Right kidney (tissue), 1 donor: ENCODE data around the gene MYORG.
"Not testable (repeated sequence)": the region's sequence is repeated elsewhere in the genome, so short reads cannot be mapped to it uniquely, and the experiment has no call there.

Experiments used
- DNase-seq: peaks from one replicate; pipeline ENCODE4 v3.0.0-alpha.2; 2016

Gene MYORG

DNA sequence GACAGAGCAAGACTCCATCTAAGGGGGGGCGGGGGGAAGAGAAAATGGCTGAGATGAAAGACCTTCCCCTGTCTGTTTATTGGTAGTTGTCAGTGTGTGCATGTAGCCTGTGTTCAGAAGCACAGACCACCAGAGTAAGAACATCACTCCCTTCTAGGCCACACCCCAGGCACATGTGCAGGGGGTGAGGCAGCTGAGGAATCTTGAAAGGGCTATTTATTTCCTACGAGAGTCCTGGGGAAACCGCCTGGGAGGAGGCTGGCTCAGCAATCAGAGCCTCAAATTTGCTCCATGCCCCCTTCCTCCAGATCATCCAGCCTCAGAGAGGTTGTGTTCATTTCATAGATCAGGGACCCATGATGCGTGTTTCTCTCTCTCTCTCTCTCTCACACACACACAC, 7.1 kb downstream of the MYORG start:
- no peak for DNase-seq

DNA sequence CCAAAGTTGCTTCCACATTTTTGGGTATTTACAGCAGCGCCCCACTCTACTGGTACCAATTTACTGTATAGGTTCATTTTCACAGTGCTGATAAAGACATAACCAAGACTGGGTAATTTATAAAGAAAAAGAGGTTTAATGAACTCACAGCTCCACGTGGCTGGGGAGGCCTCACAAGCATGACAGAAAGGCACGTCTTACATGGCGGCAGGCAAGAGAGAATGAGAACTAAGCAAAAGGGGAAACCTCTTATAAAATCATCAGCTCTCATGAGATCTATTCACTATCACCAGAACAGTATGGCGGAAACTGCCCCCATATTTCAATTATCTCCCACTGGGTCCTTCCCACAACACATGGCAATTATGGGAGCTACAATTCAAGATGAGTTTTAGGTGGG, 7.9 kb downstream of the MYORG start:
- DNase-seq, result not testable (repeated sequence)

DNA sequence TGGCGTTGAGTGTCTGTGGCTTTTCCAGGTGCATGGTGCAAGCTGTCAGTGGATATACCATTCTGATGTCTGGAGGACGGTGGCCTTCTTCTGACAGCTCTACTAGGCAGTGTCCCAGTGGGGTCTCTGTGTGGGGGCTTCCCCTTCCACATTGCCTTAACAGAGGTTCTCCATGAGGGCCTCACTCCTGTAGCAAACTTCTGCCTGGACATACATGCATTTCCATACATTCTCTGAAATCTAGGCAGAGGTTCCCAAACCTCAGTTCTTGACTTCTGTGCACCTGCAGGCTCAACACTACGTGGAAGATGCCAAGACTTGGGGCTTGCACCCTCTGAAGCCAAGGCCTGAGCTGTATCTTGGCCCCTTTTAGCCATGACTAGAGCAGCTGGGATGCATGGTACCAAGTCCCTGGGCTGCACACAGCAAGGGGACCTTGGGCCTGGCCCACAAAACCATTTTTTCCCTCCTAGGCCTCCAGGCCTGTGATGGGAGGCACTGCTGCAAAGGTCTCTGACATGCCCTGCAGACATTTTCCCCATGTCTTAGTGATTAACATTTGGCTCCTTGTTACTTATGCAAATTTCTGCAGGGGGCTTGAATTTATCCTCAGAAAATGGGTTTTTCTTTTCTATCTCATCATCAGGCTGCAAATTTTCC, 8.8 kb downstream of the MYORG start:
- DNase-seq, result not testable (repeated sequence)

DNA sequence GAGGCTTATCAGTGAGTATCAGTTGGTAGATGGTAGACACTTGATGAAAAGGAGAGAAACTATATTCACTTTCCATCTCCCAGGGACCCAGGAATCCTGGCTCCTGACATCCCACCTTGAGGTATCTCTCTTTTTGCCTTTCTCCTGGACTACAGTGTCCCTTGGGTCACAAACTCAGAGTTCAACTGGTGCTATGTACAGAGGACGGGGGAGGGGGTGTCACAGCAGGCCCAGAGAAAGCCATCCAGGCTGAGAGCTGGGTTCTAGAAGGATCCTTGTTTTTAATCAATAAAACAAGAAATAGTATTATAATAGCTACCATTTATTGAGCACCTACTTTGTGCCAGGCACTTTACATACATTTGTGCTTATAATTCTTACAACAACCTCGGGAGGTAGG, 10.3 kb downstream of the MYORG start:
- DNase-seq, result no peak

DNA sequence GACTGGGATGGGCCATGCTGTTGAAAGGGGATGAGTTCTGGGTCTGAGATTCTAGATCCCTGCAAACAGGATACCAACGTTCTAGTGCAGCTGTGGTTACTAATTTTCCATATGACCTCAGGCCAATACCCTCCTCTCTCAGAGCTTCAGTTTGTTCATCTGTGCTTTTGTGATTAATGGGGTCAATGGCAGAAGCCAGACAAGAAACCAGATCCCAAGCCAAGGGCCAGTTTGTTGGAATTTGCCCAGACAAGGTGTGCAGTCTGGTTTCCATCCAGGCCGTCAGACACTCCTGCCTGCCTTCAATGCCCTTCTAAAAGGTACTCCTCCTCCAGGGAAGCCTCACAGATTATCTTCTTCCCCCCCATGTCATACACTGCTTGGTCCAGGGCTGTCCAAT, 11.4 kb downstream of the MYORG start:
- no peak for DNase-seq

DNA sequence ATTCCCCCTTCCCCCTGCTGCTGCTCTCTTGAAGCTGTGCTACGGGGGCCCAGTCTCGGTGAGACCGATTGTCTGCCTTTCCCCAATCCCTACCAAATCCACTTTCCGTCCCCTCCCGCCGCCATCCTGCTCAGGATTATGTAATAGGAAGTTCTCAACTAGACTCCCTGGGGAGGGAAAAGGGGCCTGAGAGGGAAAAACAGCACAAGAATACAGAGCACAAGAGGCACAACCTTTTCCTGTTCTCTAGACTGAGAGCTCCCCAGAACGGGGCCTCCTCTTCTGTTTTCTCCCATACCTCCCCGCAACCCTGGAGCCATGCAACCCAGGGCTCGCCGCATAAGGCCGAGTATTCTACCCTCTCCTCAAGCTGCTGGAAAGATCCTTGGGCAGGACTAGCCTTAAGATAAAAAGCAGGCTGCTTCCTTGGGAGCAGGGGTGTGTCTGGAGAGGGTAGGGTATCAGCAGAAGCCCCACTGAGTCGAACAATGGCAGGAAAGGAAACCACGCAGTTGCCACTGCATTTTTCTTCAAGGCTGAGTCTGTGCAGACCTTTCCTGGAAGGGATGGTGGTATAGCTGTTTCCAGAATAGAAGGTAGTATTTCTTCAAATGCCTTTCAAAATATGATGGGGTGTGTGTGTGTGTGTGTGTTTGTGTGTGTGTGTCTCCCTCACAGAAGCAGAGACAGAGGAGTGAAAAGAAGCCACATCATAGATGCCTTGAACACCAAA, 12.9 kb downstream of the MYORG start:
- DNase-seq, result no peak

DNA sequence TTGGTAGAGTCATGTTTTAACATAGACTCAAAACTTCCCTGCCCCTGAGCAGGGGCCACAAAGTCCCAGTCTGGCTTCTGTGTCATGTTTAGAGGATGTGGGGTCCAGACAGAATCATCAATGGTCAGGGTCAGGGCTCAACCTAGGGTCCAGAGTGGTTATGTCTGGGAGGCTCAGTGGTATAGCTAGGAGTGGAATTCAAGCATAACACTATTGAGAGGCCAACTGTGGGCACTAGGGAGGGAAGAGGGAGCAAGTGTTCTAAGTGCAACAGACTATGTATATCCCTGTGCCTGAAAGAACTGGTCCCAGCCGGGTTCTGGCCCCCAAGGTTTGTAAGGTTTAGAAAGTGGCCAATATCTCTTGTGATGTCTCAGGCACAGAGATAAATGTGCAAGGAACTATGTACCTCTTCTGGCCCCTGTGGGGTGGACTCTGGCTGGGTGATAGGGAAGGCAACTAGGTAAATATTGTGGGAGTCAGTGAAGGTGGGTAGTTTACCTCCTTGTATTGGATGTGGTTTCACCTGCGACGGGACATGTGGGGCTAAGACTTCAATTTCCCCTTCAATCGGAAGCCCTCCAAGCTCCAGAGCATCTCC, 14.0 kb downstream of the MYORG start:
- DNase-seq, result no peak

DNA sequence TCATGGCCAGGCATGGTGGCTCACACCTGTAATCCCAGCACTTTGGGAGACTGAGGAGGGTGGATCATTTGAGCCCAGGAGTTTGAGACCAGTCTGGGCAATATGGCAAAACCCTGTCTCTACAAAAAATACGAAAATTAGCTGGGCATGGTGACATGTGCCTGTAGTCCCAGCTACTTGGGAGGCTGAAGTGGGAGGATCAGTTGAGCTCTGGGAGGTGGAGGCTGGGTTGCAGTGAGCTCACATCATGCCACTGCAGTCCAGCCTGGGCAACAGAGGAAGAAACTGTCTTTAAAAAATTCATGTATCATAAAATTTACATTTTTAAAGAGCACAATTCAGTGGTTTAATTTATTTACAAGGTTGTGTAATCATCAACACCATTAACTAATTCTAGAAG, 23.7 kb downstream of the MYORG start:
- not testable (repeated sequence) for DNase-seq

DNA sequence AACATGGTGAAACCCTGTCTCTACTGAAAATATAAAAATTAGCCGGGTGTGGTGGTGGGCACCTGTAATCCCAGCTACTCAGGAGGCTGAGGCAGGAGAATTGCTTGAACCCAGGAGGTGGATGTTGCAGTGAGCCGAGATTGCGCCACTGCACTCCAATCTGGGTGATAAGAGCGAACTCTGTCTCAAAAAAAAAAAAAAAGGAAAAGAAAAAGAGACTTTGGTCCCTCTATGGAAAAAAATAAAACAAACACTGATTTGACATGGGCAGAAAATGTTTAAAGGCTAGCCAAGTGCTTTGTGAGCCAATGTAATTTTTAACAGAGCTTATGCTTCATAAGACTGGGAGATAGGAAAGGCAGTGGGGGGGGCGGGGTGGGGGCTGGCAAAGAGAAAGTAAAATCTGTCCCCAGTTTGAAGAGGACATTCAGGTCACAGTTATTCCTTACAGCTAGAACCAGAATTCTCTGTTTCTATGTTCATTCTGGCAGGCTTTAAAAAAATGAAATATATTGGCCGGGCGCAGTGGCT, 24.5 kb downstream of the MYORG start:
- not testable (repeated sequence) for DNase-seq

DNA sequence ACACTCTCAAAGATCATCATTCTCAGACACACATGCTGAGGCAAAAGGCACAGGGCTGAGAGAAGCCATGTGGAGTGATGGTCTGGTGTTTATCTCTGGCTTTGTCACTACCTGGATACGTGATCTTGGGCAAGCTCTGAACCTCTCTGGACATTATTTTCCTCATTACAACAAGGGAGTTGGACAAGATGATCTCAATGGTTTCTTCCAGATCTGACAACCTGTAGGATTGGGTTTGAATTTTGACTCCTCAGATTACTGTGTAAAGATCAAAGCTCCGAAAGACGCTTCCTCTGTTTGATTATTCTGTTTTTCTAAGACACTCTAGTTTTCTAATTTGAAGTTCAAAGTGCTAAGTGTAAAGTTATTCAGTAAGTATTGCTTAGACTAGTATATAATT, 27.4 kb downstream of the MYORG start:
- DNase-seq, result no peak

DNA sequence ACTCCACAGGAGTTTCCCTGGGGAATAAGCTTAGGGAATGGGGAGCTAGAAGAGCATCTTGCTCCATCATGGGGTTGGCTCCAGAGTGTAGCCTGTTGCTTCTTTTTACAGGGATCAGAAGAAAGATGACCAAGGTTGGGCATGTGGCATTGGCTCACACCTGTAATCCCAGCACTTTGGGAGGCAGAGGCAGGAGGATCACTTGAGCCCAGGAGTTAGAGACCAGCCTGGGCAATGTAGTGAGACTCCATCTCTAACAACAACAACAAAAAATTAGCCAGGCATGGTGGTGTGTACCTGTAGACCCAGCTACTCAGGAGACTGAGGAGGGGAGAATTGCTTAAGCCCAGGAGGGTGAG, 28.9 kb downstream of the MYORG start:
- no peak for DNase-seq

DNA sequence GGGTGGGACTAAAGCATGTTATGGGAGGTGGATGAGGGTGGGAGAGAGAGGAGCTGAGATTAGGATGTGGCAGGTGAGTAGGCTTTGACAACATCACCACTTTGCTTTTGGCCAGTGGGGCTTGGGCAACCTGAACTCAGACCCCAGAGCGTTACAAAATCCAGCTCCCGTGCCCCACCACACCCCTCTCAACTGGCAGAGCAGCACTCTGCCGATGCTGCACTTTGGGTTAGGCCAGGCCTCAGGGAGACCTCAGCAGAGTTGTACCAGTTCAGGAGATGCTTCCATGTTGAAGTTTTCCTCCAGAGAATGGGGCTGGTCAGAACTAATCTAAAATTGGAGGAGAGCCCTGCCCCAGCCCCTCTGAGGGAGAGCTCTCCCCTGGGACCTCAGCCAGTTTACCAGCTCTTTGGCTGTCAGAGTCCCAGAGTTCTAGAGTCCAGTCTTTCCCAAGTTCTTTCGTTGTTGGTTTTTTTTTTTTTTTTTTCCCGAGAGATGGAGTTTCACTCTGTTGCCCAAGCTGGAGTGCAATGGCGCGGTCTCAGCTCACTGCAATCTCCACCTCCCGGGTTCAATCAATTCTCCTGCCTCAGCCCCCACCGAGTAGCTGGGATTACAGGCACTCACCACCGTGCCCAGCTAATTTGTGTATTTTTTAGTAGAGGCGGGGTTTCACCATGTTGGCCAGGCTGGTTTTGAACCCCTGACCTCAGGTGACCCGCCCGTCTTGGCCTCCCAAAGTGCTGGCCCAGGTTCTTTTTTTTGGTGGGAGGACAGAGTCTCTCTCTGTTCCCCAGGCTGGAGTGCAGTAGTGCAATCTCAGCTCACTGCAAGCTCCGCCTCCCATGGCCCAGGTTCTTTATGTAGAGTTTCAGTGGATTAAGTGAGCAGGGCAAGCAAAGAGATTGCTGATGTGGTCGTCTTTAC, 29.6 kb downstream of the MYORG start:
- DNase-seq, result no peak

DNA sequence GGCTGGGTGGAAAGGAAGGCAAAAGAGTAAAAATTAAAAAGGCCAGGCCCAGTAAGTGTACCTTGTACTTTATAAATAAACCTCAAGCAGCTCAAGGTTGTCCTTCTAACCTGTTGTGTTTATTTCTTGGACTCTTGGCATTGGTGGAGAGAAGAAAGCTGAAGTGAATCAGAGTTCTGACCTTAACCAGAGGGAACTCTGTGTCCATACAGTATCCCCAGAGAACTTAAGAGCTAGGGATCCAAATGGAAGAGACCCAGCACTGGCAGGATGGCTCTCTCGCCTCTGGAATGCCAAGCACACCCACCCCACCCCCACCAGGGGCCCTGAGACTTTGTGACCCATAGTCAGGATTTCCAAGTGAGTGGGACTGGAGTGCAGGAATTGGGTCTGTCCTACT, 33.1 kb downstream of the MYORG start:
- no peak for DNase-seq

DNA sequence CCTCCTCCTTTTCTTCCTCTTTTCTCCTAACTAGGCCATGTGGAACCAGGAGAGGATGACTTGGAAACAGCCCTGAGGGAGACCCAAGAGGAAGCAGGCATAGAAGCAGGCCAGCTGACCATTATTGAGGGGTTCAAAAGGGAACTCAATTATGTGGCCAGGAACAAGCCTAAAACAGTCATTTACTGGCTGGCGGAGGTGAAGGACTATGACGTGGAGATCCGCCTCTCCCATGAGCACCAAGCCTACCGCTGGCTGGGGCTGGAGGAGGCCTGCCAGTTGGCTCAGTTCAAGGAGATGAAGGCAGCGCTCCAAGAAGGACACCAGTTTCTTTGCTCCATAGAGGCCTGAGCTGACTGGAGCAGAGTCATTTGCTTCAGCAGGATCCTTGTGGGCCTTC, 33.6 kb downstream of the MYORG start:
- DNase-seq, result no peak

DNA sequence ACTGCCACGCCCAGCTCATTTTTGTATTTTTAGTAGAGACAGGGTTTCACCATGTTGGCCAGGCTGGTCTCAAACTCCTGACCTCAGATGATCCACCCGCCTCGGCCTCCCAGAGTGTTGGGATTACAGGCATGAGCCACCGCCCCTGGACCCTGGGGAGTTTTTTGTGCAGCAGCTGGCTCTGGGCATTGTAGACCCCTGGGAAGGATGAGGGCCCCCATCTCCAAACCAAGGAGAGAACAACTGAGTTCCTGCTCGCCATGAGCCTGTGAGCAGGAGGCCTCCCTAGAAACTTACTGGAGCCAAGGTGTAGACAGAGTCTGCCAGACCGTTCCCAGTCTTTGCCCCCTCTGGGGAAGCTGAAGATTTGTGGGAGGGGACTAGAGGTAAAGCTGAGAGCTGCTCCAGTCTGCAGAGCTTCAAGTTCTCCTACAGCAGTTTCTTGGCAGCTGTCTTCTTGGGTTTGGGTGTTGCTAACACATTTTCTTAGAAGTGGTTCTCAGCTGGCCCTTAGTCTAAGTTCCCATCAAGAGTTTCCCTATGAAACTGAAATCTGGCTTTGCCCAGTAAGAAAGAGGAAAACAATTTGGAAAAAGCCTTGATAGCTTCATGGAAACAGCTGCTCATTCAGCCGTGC, 34.9 kb downstream of the MYORG start:
- no peak for DNase-seq

DNA sequence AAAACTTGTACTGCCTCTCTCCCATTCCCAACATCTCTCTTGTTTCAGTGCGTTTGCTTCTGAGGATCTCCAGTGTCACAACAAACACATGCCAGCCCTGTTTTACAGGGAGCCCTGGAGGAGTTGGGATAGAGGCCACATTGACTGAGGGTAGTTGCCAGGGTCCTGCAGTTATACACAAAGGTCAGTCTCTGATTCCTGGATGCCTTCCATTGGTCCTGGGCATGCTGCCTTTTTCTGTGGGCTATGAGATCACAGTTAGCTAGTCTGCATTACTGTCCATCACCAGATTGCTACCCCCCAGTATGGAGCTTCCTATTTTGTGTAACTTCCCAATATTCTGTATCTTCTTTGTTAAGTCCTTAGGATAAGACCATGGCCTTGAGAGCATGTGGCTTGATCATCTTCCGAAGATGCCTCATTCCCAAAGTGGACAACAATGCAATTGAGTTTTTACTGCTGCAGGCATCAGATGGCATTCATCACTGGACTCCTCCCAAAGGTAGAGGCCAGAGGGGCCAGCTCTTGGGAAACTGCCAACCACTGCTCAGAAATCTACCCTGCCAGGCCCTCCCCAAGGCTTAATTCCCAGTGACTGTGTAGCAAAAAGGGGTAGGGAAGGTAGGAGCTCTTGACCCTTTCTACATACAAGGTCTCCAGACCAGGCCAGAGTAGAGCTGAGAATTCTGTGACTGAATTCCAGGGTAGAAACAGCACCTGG, 37.9 kb downstream of the MYORG start:
- DNase-seq, result no peak

DNA sequence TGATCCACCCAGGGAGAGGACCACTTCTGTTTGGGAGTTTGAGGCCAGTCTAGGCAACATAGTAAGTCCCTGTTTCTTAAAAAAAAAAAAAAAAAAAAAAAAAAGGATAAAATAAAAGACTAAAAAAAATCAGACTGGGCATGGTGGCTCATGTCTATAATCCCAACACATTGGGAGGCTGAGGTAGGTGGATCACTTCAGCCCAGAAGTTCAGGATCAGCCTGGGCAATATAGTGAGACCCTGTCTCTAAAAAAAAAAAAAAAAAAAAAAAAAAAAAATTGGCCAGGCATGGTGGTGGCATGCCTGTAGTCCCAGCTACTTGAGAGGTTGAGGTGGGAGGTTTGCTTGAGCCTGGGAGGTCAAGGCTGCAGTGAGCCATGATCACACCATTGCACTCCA, 38.6 kb downstream of the MYORG start:
- not testable (repeated sequence) for DNase-seq

DNA sequence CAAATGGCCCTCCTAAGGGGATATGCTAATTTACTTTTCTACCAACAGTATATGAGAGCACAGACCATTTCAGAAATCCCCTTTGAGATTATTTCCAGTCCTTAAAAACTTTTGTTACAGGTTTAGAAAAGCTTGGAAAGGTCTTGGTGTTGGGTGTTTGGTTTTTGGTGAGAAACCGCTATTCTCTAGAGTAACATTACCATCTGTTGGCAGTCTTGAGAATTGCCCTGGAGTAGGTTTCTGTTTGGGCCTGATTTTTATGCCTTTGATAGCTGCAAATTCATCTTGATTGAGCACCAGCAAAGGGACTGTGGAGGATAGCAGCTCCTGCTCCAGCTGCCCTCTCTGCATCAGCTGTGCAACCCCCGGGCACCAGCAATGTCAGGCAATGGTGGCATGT, 39.3 kb downstream of the MYORG start:
- no peak for DNase-seq

DNA sequence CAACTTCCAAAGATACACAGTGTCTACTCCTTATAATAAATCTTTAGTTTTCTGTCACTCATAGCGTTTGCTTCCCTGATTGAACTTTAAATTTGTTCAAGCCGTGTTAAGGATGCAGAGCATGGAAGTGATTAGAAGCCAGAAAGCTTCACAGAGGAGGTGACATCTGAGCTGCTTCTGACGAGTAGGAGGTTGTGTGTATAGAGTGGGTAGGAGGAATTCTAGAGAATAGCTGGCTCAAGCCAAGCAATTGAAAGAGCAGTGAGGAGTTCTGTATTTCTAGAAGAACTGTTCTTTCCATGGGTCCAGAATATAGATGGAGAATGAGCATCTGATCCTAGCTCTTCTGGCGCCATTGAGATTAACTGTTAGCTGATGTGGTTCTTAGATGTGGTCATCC, 41.3 kb downstream of the MYORG start:
- no peak for DNase-seq

DNA sequence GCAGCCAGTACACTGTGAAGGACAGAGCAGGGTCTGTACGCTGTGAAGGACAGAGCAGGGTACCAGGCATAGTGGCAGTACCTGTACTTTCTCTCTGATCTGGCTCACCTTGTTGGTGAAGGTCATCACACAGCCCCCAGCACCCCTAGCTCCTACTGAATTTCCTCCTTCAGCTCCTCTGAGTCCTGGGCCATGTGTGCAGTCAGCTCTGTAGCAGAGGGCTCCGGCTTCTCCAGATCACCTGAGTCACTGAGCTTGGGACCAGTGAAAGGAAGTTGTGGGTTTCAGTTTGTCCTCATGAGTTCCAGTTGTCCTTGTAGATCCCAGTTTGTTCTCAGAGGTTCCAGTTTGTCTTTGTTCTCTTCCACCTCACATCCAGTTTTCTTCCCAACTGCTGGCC, 41.8 kb downstream of the MYORG start:
- DNase-seq, result no peak

DNA sequence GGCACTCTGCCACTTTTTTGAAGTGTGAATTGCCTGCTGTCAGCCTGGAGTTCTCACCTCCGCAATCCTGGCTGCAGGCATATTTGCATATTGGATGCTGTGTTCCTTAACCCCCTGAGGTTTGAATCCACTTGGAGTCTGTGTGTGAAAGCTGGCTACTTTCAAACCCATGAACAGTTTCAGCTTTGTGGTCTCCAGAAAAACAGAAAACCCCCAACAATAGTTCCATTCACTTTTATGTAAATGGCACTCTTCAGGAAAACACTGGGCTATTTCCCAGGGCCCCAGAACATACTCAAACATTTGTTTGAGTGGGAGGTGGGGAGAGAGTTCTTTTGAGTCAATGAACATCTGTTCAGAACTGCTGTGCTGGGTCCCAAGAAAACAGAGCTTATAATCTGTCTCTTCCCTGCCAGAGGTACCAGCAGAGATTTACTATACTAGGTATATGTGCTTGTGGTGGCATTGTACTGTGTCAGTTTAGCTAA, 42.3 kb downstream of the MYORG start:
- DNase-seq, result no peak
